Keratinocyte (primary cell): Measurements from ENCODE around the gene ARFGEF3. TPM values are rescaled to one million over a fixed set of nuclear protein-coding genes. Genes with fewer than 3 reads are reported as not detected.
A peak's percentile ranks its signal among the peaks of the same experiment; 100 is the strongest.

ENCODE experiments used
- DNase-seq: peaks from one replicate; pipeline ENCODE4 v3.0.0-alpha.2; 2011; ENCODE audit warnings: low read depth, missing footprints, low spot score
- FAIRE-seq: peaks from 2 replicates; lab custom pipeline; 2011; peaks lifted over from hg19 to GRCh38; lab: Jason Lieb, UNC
- H2AFZ ChIP-seq: 2 replicates; pipeline ENCODE4 v1.6.0; 2012; ENCODE audit warnings: low read length, control low read depth, inconsistent platforms; ENCODE audit not compliant: control insufficient read depth
- H3K27ac ChIP-seq: 2 replicates; pipeline ENCODE4 v1.5.1; 2011; ENCODE audit warnings: low read length; ENCODE audit not compliant: control insufficient read depth, insufficient read depth
- H3K27me3 ChIP-seq: 3 replicates; pipeline ENCODE4 v1.6.0; 2011; ENCODE audit warnings: low read length; ENCODE audit not compliant: control insufficient read depth, insufficient read depth; ENCODE audit errors: extremely low read depth
- H3K36me3 ChIP-seq, 2 experiments: 2 replicates in 1 of 2; 3 replicates in 1 of 2; pipeline ENCODE4 v1.5.1; 2011; ENCODE audit warnings: low read length in 2 of 2, mild to moderate bottlenecking in 1 of 2; ENCODE audit not compliant: control insufficient read depth in 2 of 2, insufficient read depth in 2 of 2; ENCODE audit errors: extremely low read depth in 1 of 2
- H3K4me1 ChIP-seq: 3 replicates; pipeline ENCODE4 v1.5.1; 2011; ENCODE audit warnings: low read length; ENCODE audit not compliant: control insufficient read depth, insufficient read depth; ENCODE audit errors: extremely low read depth
- H3K4me2 ChIP-seq: 3 replicates; pipeline ENCODE4 v1.6.0; 2011; ENCODE audit warnings: low read depth, low read length; ENCODE audit not compliant: control insufficient read depth, insufficient read depth; ENCODE audit errors: extremely low read depth
- H3K4me3 ChIP-seq, 3 experiments: fragments of 200-600 bp in 1 of 3; sonication (generic) in 1 of 3; 2 replicates in 2 of 3; 3 replicates in 1 of 3; pipeline ENCODE4 v1.5.1; 2011 to 2016; ENCODE audit warnings: low read length in 3 of 3, mild to moderate bottlenecking in 3 of 3, control low read depth in 2 of 3, inconsistent platforms in 1 of 3, low read depth in 1 of 3, mixed read lengths in 1 of 3, mixed run types in 1 of 3, moderate library complexity in 1 of 3; ENCODE audit not compliant: control insufficient read depth in 2 of 3, insufficient read depth in 2 of 3; ENCODE audit errors: extremely low read depth in 1 of 3
- H3K79me2 ChIP-seq: 2 replicates; pipeline ENCODE4 v1.6.0; 2012; ENCODE audit warnings: low read length; ENCODE audit not compliant: control insufficient read depth, insufficient read depth
- H3K9ac ChIP-seq: 3 replicates; pipeline ENCODE4 v1.6.0; 2011; ENCODE audit warnings: low read length; ENCODE audit not compliant: control insufficient read depth, insufficient read depth; ENCODE audit errors: extremely low read depth
- H3K9me1 ChIP-seq: 3 replicates; pipeline ENCODE4 v1.6.0; 2011; ENCODE audit warnings: low read length; ENCODE audit not compliant: control insufficient read depth, insufficient read depth; ENCODE audit errors: extremely low read depth
- H3K9me3 ChIP-seq: 2 replicates; pipeline ENCODE4 v1.5.1; 2012; ENCODE audit warnings: low read depth, low read length; ENCODE audit not compliant: control insufficient read depth
- H4K20me1 ChIP-seq: 3 replicates; pipeline ENCODE4 v1.6.0; 2011; ENCODE audit warnings: low read length; ENCODE audit not compliant: control insufficient read depth, insufficient read depth; ENCODE audit errors: extremely low read depth
- EZH2 ChIP-seq: IDR thresholded peaks from one replicate; pipeline ENCODE4 v1.6.1; 2012; ENCODE audit warnings: inconsistent platforms, mild to moderate bottlenecking, low read length, moderate library complexity
- dilution Hi-C: fragments of 300-500 bp; cut with MboI; formaldehyde crosslinking; loops from one replicate; pipeline ENCODE4 v1.7.0; 2020; ENCODE audit warnings: low sequenced_read_pairs; ENCODE audit not compliant: extremely low pct_ligation_motif_present
- polyA plus RNA-seq, 5 experiments: library from polyadenylated mRNA; depleted of rRNA in 3 of 5; stranded (reverse) in 3 of 5; stranded (forward) in 1 of 5; unstranded in 1 of 5; fragments of >200 nt; gene quantifications; 1 replicate in 1 of 5; 2 replicates in 3 of 5; 3 replicates in 1 of 5; pipeline versions ENCODE4 v1.2.1 to v1.2.3, GENCODE V29; 2011 to 2012; ENCODE audit warnings: missing spikeins in 2 of 5, low read depth in 1 of 5, low replicate concordance in 1 of 5
- TF ChIP-seq, protein P1 (sequence below), 3 experiments: IDR thresholded peaks in 1 of 3; conservative IDR thresholded peaks in 1 of 3; optimal IDR thresholded peaks in 1 of 3; 2 replicates in 2 of 3; 3 replicates in 1 of 3; pipeline versions ENCODE3 to v1.5.1; 2011; ENCODE audit warnings: low read length in 3 of 3, mild to moderate bottlenecking in 3 of 3, moderate library complexity in 2 of 3, control low read depth in 1 of 3, inconsistent platforms in 1 of 3; ENCODE audit not compliant: insufficient read depth in 2 of 3; ENCODE audit errors: extremely low read depth in 1 of 3

The ARFGEF3 gene
- polyA plus RNA-seq, 1 donor (not counting 4 experiments of a cell fraction or from before 2014, with no cell fraction given): 0.09 TPM

DNA sequence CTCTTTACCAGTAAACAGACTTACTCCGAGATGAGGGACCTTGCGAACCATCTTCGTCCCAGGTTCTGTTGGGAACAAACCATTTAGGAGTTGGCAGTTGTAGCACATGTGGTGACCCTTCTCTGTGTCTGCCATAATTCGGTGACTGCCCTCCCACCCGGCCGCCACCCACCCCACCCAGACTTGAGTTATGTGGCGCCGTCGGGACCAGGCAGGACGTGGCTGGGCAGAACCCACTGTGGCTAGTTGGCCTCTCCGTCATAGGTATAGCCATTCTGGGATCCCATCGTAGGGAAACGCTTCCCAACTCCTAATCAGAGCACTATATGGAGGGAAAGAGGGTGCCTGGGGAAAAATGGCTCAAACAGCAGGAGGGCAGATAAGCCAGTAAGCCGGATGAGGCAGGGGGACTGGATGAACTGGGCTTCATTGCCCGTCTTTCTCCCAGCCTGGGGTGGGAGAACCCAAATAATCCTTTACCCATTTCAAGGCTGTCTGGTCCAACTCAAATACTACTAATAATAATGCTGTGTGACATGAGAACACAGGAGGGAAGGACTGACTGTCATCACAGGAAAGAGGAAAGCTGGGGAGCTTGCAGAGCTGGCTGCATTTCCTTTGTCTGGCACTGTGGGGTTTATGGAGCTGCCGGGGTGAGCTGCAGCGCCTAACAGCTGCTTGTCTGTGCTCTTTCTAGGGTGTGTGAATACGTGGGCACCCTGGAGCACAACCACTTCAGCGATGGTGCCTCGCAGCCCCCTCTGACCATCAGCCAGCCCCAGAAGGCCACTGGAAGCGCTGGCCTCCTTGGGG lies 129.5 kb downstream of the ARFGEF3 start:
- Histone ChIP-seq H3K9ac (no peak overlapping the region), H3K4me1 (peaks cover 19% of the 10 kb centered on the region), H4K20me1 (no peaks in the 10 kb centered on the region), H3K9me3 (no peaks in the 10 kb centered on the region), H3K9me1 (no peaks in the 10 kb centered on the region), H3K4me2 (no peak overlapping the region), H3K4me3 (no peak overlapping the region), H3K27me3 (no peaks in the 10 kb centered on the region), H3K79me2 (no peaks in the 10 kb centered on the region), H3K36me3 (no peaks in the 10 kb centered on the region), H3K27ac (no peak overlapping the region), H2AFZ (peak overlapping the region; percentile 31)
- dilution Hi-C loops: no loop called here
- DNase-seq (no peak), FAIRE-seq (no peak)
- TF ChIP-seq, protein P1, sequence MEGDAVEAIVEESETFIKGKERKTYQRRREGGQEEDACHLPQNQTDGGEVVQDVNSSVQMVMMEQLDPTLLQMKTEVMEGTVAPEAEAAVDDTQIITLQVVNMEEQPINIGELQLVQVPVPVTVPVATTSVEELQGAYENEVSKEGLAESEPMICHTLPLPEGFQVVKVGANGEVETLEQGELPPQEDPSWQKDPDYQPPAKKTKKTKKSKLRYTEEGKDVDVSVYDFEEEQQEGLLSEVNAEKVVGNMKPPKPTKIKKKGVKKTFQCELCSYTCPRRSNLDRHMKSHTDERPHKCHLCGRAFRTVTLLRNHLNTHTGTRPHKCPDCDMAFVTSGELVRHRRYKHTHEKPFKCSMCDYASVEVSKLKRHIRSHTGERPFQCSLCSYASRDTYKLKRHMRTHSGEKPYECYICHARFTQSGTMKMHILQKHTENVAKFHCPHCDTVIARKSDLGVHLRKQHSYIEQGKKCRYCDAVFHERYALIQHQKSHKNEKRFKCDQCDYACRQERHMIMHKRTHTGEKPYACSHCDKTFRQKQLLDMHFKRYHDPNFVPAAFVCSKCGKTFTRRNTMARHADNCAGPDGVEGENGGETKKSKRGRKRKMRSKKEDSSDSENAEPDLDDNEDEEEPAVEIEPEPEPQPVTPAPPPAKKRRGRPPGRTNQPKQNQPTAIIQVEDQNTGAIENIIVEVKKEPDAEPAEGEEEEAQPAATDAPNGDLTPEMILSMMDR (optimal IDR thresholded peaks at IDR 0.05 in 1 of 3, IDR thresholded peaks at IDR 0.05 in 1 of 3, conservative IDR thresholded peaks at IDR 0.05 in 1 of 3; ENCODE audit: extremely low read depth in 1 of 3, insufficient read depth in 2 of 3, low read length in 3 of 3): no peak
- no peak for TF ChIP-seq EZH2

DNA sequence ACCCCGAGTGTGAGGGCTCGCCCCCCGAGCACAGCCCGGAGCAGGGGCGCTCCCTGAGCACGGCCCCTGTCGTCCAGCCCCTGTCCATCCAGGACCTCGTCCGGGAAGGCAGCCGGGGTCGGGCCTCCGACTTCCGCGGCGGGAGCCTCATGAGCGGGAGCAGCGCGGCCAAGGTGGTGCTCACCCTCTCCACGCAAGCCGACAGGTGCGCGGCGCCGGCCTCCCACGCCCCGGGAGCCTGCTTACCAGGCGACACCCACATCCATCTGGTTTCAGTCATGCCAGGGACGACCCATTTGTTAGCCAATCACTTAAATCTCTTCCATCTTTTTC lies 130.1 kb downstream of the ARFGEF3 start:
- TF ChIP-seq EZH2: no peak
- TF ChIP-seq, protein P1 (optimal IDR thresholded peaks at IDR 0.05 in 1 of 3, IDR thresholded peaks at IDR 0.05 in 1 of 3, conservative IDR thresholded peaks at IDR 0.05 in 1 of 3; ENCODE audit: extremely low read depth in 1 of 3, insufficient read depth in 2 of 3, low read length in 3 of 3): no peak

More for the DNA sequence above, 130.1 kb downstream of the ARFGEF3 start:
- no peaks in the 10 kb centered on the region for H3K27me3 ChIP-seq
- dilution Hi-C loops: no loop called here
- no peak overlapping the region for H3K4me3 ChIP-seq
- H3K9ac ChIP-seq: no peak overlapping the region
- no peak overlapping the region for H3K27ac ChIP-seq
- H3K4me2 ChIP-seq: no peak overlapping the region
- FAIRE-seq: no peak
- no peak overlapping the region for H2AFZ ChIP-seq
- peaks cover 18% of the 10 kb centered on the region for H3K4me1 ChIP-seq
- no peaks in the 10 kb centered on the region for H3K36me3 ChIP-seq
- no peaks in the 10 kb centered on the region for H3K9me1 ChIP-seq
- DNase-seq: no peak
- H4K20me1 ChIP-seq: no peaks in the 10 kb centered on the region
- H3K9me3 ChIP-seq: no peaks in the 10 kb centered on the region
- no peaks in the 10 kb centered on the region for H3K79me2 ChIP-seq
